HG03571 (cell line): ENCODE results near the gene GM2A.
A peak's percentile ranks its signal among the peaks of the same experiment; 100 is the strongest.
"Not testable (repeated sequence)": the region's sequence is repeated elsewhere in the genome, so short reads cannot be mapped to it uniquely, and the experiment has no call there.

Experiments used
- ATAC-seq: cut with Tn5 transposase; IDR thresholded peaks from one replicate; pipeline ENCODE4 v1.9.1; 2021; ENCODE audit not compliant: unreplicated experiment

Gene GM2A

DNA sequence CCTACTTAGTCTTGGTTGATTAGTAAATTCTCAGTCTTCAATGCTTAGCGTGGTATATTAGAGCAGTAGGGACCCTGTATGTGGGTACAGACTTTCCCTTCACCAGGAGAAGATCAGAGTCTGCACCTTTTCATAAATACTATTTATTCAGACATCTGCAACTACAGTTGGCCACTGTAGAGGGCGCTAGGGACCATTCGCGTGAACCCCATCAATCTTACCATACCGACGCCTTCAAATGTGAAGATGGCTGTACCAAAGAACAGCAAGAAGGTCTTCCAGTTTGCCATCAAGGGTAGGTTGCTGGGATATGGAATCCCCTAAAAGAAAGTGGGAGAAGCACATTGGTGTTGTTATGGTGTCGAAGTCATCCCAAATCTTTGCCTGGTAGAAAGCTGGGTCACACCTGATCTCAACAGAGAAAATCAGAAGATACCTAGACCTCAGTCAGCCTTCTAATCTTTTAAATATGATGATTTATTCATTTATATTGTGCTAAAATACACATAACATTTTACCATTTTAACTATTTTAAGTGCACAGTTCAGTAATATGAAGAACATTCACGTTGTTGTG lies 31.5 kb downstream of the GM2A start:
- no peak for ATAC-seq

DNA sequence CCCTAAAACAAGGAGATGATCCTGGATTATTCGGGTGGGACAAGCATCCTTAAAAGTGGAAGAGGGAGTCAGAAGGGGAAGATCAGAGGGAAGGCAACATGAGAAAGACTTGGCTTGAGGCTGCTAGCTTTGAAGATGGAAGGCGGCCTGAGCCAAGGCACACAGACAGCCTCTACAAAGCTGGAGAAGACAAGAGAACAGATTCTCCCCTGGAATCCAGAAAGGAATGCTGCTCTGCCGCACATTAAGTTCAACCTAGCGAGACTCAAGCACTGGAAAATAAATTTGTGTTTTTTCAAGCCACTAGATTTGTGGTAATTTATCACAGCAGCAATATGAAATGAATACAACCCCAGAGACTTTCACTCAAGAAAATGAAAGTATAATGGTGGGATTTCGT lies 32.7 kb downstream of the GM2A start:
- ATAC-seq = no peak

- ATAC-seq = no peak
Observed at GRCh38 chr5:151286246-151286645, 33.3 kb downstream of the GM2A start.

DNA sequence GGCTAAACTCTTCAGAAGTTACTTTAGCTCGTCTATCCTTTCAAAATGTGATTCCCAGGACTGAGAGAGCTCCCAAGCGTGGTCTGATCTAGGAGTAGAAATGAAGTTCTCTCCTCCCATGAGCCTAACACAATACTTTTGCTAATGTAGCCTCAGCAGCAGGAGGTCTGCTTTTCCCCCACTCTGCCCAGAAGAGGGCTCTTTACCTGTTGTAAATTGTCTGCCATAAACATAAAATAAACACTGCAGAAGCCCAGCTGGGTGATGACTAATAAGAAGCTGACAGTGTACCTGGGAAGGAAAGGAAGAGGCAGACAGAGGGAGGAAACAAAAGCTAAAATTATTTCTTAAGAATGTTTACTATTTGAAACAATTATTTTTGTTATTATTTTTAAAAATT lies 35.2 kb downstream of the GM2A start:
- ATAC-seq = no peak

DNA sequence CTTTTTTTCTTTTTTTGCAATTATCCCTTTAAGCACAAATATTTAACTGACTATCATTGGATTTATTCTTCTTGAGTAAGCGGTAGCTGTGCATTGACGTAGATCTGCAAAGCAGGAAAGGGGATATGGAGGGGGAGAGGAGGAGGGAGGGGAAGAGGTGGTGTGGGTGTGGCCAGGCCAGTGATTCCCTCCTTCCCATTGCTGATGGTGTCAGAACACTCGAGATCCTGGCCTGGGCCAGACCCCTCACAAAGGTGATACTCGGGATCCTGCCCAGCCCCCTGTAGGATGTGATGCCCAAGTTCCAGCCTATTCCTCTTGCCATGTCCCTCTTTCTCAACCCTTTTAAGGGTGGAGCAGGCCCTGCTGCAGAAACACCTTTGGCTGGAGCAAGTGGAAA lies 40.6 kb downstream of the GM2A start:
- ATAC-seq = no peak

- ATAC-seq = no peak
Observed at GRCh38 chr5:151295138-151295537, 42.2 kb downstream of the GM2A start.

DNA sequence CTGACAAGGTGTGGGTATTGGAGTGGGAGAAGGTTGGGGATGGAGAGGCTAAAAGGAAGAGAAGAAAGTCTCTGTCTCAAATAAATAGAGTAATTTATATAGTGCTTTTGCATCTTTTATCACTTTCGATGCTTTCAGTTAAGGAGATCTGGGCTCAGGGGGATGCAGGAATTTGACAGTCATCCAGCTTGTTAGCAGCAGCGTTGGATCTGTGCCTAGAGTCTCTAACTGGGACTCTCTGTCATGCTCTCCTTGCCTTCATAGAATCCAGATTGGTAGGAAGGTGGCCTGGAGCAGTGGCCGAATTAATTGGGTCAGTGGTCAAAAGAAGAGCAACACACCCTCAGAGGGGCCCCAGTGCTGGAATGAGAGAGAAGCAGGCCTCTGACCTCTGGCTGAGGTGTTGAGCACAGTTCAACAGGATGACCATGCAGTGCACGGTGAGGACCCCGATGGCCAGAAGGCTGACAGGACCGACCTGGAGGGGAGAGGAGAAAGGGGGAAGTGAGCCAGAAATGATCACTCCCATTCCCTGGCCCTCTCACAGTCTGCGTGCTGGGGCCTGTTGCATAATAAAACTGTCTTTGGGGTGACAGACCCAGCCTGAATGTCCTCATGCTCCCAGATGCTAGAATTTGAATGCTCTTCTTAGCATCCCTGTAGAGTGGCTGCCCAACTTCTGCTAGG lies 42.9 kb downstream of the GM2A start:
- ATAC-seq = no peak

- ATAC-seq = no peak
Observed at GRCh38 chr5:151296478-151296830, 43.5 kb downstream of the GM2A start.

DNA sequence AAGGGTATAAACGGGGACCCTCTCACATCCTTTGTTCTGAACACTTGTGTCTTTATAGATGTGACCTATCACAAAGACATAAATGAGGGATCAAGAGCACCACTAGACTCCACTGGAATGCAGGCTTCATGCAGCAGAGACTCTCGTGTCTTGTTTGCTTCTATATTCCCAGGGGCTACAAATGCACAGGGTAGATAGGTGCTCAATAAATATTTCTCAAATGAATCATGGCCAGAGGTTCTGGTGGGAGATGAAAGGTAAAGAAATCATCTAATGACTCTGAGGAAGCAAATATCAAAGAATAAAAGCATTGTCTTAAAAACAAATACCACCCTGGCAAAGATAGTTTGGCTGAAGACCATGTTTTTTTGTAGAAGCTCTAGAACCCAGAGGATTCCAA lies 44.0 kb downstream of the GM2A start:
- ATAC-seq = no peak

- ATAC-seq = no peak
Observed at GRCh38 chr5:151298063-151298855, 45.3 kb downstream of the GM2A start.

- no peak for ATAC-seq
Observed at GRCh38 chr5:151303666-151304065, 50.7 kb downstream of the GM2A start, which contains the start of gene SLC36A3. TSS of gene SLC36A3 (minus strand) at chr5:151303766. CDS start at chr5:151303354, 412 bp downstream.

DNA sequence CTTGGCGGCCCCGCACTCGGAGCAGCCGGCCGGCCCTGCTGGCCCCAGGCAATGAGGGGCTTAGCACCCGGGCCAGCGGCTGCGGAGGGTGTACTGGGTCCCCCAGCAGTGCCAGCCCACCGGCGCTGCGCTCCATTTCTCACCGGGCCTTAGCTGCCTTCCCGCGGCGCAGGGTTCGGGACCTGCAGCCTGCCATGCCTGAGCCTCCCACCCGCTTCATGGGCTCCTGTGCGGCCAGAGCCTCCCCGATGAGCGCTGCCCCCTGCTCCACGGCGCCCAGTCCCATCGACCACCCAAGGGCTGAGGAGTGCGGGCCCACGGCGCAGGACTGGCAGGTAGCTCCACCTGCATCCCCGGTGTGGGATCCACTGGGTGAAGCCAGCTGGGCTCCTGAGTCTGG lies 56.3 kb downstream of the GM2A start:
- not testable (repeated sequence) for ATAC-seq

DNA sequence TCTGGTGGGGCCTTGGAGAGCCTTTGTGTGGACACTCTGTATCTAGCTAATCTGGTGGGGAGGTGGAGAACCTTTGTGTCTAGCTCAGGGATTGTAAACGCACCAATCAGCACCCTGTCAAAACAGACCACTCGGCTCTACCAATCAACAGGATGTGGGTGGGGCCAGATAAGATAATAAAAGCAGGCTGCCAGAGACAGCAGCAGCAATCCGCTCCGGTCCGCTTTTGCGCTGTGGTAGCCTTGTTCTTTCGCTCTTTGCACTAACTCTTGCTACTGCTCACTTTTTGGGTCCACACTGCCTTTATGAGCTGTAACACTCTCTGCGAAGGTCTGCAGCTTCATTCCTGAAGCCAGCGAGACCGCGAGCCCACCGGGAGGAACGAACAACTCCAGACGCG lies 56.8 kb downstream of the GM2A start:
- not testable (repeated sequence) for ATAC-seq

- ATAC-seq = no peak
Observed at GRCh38 chr5:151310932-151311331, 57.9 kb downstream of the GM2A start.

GRCh38 chr5:151312756-151313324 lies 59.9 kb downstream of the GM2A start:
- ATAC-seq = no peak

DNA sequence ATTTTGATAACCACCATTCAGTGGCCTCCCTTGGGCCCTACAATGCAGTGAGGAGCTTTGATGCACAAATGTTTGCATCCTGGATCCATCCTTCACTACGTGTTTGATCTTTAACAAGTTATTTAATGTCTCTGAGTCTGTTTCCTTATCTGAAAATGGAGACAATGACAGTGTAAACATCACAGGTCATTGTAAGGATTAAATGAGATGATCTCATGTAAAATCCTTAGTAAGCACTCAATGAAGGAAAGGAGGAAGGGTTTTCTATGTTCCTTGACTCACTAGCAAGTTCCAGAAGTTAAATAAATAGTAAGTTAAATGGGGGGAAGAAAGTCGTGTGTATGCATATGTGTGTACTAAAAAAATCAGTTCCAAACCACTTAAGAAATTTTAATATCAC lies 60.4 kb downstream of the GM2A start:
- ATAC-seq = no peak

GRCh38 chr5:151315998-151316597 lies 63.1 kb downstream of the GM2A start:
- ATAC-seq = peak; percentile 68

DNA sequence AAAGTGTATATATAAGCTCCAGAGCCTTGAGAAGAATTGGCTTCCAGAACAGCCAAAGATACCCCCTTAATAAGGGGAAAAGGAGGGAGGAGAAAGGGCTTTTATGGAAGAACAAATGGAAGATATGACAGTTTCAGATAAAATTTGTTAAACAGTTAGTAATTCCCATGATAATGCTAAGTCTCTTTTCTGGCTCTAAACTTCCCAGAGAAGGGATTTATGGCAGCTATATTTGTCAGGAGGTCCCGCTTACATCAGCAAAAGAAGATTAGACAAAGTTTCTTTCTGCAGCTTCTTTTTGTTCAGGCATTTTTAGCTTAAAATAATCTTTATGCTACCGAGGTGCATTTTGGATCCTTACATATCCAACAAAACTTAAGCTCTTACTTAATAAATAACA lies 64.9 kb downstream of the GM2A start:
- no peak for ATAC-seq

DNA sequence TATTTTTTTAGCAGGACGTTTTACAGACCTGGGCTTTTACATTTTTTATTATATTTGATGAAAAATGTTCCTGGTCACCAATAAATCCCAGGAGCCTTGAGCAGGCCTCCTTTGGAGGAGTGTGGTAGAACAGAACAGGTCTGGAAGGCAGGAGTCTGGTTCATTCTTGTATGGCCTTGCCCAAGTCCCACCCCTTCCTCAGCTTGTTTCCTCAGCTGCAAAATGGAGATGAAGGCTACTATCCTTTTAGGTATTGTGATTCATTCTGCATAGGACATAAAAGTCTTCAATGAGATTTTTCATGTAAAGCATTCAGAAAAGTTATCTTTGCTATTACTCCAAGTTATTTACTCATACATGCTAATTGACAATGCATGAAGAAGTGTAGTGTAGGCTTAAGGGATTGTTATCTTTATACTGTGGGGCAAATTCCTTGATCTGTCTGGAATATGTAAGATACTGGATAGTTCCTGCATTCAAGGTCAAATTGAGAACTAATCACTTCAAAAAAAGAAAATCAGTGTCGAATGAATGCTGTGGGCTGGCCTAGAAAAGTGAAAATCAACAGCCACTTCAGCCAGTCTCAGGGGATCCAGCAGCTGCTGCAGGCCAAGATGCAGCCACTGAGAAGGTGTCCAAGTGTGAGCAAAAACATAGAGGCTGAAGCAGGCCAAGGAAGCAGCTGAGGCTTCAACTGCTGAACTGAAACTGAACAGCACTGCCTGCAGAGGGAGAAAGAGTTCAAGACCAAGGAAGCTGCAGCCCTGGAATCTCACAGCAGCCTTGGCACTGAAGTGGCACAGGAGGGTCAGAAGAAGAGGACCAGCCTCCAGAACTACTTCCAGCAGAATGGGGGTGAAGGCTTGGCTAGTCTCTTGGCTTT lies 66.1 kb downstream of the GM2A start:
- ATAC-seq = peak; percentile 74
